BLaER1 treated with 17β-estradiol and CSF1 and Interleukin-3, amounts not matched to agents 10 nM and 100 nM (cell line): ENCODE results near the gene PPFIBP2.
A peak's percentile ranks its signal among the peaks of the same experiment; 100 is the strongest.

Source experiments
- H3K27ac ChIP-seq, 11 experiments: shearing (Covaris generic); formaldehyde crosslinking; 2 replicates each; pipeline ENCODE4 v1.8.1; 2022
- H3K27me3 ChIP-seq, 11 experiments: shearing (Covaris generic); formaldehyde crosslinking; 2 replicates each; pipeline ENCODE4 v1.8.1; 2022
- H3K36me3 ChIP-seq, 11 experiments: shearing (Covaris generic); formaldehyde crosslinking; 2 replicates each; pipeline ENCODE4 v1.8.1; 2022
- H3K4me1 ChIP-seq, 10 experiments: shearing (Covaris generic); formaldehyde crosslinking; 2 replicates each; pipeline ENCODE4 v1.8.1; 2022
- H3K4me2 ChIP-seq, 11 experiments: shearing (Covaris generic); formaldehyde crosslinking; 2 replicates each; pipeline ENCODE4 v1.8.1; 2022
- H3K4me3 ChIP-seq, 10 experiments: shearing (Covaris generic); formaldehyde crosslinking; 2 replicates each; pipeline ENCODE4 v1.8.1; 2022
- H3K9ac ChIP-seq, 11 experiments: shearing (Covaris generic); formaldehyde crosslinking; 2 replicates each; pipeline ENCODE4 v1.8.1; 2022
- H3K9me3 ChIP-seq, 11 experiments: shearing (Covaris generic); formaldehyde crosslinking; replicated peaks in 1 of 11; 2 replicates each; pipeline ENCODE4 v1.8.1; 2022
- H4K20me1 ChIP-seq, 11 experiments: shearing (Covaris generic); formaldehyde crosslinking; 2 replicates each; pipeline ENCODE4 v1.8.1; 2022
- Cebpa-rat ChIP-seq, 11 experiments: shearing (Covaris generic); IDR thresholded peaks; 2 replicates each; pipeline ENCODE4 v1.8.1; 2022

Gene PPFIBP2

DNA sequence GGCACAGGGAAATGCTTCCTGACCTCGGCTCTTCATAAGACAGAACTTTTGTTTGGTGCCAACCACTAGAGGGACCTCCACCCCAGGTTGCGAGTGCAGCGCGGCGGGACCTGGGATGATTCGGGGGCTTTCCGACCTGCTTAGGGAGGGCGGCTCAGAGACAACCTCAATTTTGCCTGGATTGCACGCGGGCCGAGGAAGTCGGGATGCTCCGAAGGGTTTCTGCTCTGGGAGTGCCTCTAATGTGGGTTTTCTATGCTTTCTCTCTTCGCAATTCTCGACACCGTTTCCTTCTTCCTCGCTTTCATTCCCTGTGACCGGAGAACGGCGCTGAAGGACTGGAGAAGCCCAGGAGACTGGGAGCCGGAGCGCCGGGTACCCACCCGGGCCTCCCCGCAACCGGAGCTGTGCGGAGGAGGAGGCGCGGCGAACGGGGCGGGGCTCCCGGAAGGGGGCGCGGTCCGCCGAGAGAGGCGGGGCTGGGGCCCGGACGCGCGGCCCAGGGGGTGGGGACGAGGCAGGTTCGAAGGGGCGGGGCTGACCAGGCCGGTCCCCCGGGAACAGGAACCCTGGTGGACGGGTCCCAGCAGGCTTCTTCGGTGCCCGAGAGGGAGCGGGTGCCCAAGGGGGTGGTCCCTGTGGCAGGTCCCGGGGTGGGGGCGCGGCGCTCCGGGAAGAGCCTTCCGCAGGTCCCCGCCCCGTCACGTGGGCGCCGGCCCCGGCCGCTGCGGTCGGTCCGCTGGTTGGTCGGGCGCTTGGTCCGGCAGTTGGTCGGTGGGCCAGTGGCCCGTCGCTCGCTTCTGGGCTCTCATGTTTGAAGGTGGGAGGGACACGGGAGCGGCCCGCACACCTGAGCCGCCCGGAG, at the start of gene PPFIBP2:
PPFIBP2 (plus strand) TSS at position 766 of the 865 bp plus-strand sequence. CDS start 35,477 bp downstream, outside the sequence.
- H3K4me1 ChIP-seq, result peaks cover 37 to 58% (median 44%) of the 10 kb centered on the region in 10 experiments
- peaks cover 0 to 24% (median 0%) of the 10 kb centered on the region in 11 experiments; a peak in 5 of 22 replicates for H4K20me1 ChIP-seq
- H3K4me3 ChIP-seq, result peak within 1 kb of the TSS; percentile 76 to 94 (median 86)
- peak within 1 kb of the TSS; percentile 93 to 99 (median 97) for H3K27ac ChIP-seq
- H3K36me3 ChIP-seq, result no peaks in the 10 kb centered on the region
- H3K27me3 ChIP-seq, result peaks cover 0 to 17% (median 11%) of the 10 kb centered on the region in 11 experiments; a peak in 9 of 22 replicates
- TF ChIP-seq Cebpa-rat (IDR thresholded peaks at IDR 0.05), result no peak
- H3K9me3 ChIP-seq, result peaks cover 0 to 11% (median 7%) of the 10 kb centered on the region in 11 experiments; a peak in 13 of 22 replicates
- peak within 1 kb of the TSS; percentile 86 to 95 (median 91) for H3K9ac ChIP-seq
- H3K4me2 ChIP-seq, result peak within 1 kb of the TSS; percentile 91 to 98 (median 95)

DNA sequence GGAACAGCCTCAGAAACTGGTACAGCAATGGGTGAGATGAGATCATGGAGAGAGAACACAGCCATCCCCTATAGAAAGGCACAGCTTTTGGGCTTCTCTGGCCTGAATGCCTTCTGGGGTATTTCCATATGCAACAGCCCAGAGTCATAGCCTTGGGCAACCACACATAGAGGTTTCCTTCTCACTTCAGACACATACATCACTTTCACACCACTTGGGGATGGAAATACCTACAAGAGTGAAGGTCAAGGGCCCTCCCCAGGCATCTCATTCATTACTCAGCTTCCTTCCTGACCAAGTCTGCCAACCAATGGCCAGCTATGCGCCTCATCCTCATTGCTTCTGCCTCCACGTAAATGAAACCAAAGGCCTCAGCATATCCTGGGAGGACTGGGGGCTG, 46.1 kb upstream of the PPFIBP2 start:
- Histone ChIP-seq H3K36me3 (no peaks in the 10 kb centered on the region; a peak in 1 of 22 replicates), H3K9ac (no peak overlapping the region), H4K20me1 (no peaks in the 10 kb centered on the region), H3K4me1 (peaks cover 0 to 3% (median 0%) of the 10 kb centered on the region in 10 experiments; a peak in 1 of 20 replicates), H3K27ac (no peak overlapping the region), H3K9me3 (no peaks in the 10 kb centered on the region), H3K4me2 (no peak overlapping the region), H3K27me3 (no peaks in the 10 kb centered on the region), H3K4me3 (no peak overlapping the region)
- TF ChIP-seq Cebpa-rat (IDR thresholded peaks at IDR 0.05), result no peak

GRCh38 chr11:7469351-7469865, 44.4 kb upstream of the PPFIBP2 start:
- no peak overlapping the region for H3K9ac ChIP-seq
- no peaks in the 10 kb centered on the region; a peak in 1 of 22 replicates for H3K36me3 ChIP-seq
- no peak overlapping the region for H3K4me2 ChIP-seq
- H4K20me1 ChIP-seq, result no peaks in the 10 kb centered on the region
- H3K27ac ChIP-seq, result no peak overlapping the region
- no peak overlapping the region for H3K4me3 ChIP-seq
- no peak for TF ChIP-seq Cebpa-rat (IDR thresholded peaks at IDR 0.05)
- H3K27me3 ChIP-seq, result no peaks in the 10 kb centered on the region
- no peaks in the 10 kb centered on the region for H3K9me3 ChIP-seq
- peaks cover 0 to 12% (median 6%) of the 10 kb centered on the region in 10 experiments; a peak in 8 of 20 replicates for H3K4me1 ChIP-seq

DNA sequence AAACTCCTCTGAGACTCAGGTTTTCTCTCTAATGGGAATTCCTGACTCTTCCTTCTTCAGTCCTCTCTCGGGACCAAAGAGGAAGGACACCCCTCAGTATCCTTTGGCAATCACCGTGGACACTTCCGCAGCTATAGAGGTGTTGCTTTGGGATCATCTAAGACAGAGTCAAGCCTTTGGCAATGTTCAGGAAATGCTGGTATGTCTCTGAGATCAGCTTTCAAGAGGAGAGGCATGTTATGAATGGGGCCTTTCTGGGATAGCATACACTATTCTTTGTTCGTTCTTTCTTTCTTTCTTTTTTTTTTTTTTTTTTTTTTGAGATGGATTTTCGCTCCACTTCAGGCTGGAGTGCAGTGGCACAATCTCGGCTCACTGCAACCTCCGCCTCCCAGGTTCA, 42.7 kb upstream of the PPFIBP2 start:
- Histone ChIP-seq H3K27ac (no peak overlapping the region), H3K4me2 (no peak overlapping the region), H3K4me1 (peaks cover 0 to 12% (median 6%) of the 10 kb centered on the region in 10 experiments; a peak in 8 of 20 replicates), H4K20me1 (no peaks in the 10 kb centered on the region), H3K4me3 (no peak overlapping the region), H3K9me3 (no peaks in the 10 kb centered on the region), H3K36me3 (no peaks in the 10 kb centered on the region; a peak in 1 of 22 replicates), H3K27me3 (no peaks in the 10 kb centered on the region), H3K9ac (no peak overlapping the region)
- no peak for TF ChIP-seq Cebpa-rat (IDR thresholded peaks at IDR 0.05)

DNA sequence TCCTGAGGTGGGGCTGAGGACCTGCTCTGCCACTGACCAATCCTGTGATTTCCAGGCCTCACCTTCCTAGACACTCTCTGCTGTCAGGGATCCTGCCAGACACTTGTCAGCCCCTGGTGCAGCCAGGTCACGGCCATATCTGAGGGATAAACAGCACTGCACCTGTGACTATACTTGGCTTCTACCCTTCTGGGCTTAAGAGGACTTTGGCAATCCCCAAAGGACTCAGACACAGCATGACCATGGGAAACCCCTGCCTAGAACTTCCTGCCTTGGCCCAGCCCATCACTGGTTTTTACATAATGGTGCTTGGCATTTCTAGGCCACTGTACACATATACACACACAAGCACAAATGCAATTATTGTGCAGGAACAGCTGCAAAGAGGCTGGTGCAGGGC, 40.1 kb upstream of the PPFIBP2 start:
- Histone ChIP-seq H3K9ac (no peak overlapping the region), H4K20me1 (no peaks in the 10 kb centered on the region), H3K4me1 (peaks cover 0 to 12% (median 7%) of the 10 kb centered on the region in 10 experiments; a peak in 10 of 20 replicates), H3K4me2 (peak overlapping the region in 7 of 11 experiments; percentile 12 to 53 (median 43); a peak in 11 of 22 replicates), H3K9me3 (no peaks in the 10 kb centered on the region), H3K27ac (no peak overlapping the region), H3K27me3 (no peaks in the 10 kb centered on the region), H3K4me3 (no peak overlapping the region), H3K36me3 (no peaks in the 10 kb centered on the region; a peak in 1 of 22 replicates)
- TF ChIP-seq Cebpa-rat (IDR thresholded peaks at IDR 0.05), result no peak

GRCh38 chr11:7480113-7480512, 33.7 kb upstream of the PPFIBP2 start:
- Histone ChIP-seq H3K4me1 (peaks cover 0 to 7% (median 0%) of the 10 kb centered on the region in 10 experiments; a peak in 2 of 20 replicates), H3K9me3 (no peaks in the 10 kb centered on the region), H3K27me3 (no peaks in the 10 kb centered on the region), H3K4me3 (no peak overlapping the region), H3K9ac (no peak overlapping the region), H3K4me2 (no peak overlapping the region), H4K20me1 (no peaks in the 10 kb centered on the region), H3K27ac (no peak overlapping the region), H3K36me3 (no peaks in the 10 kb centered on the region)
- no peak for TF ChIP-seq Cebpa-rat (IDR thresholded peaks at IDR 0.05)

DNA sequence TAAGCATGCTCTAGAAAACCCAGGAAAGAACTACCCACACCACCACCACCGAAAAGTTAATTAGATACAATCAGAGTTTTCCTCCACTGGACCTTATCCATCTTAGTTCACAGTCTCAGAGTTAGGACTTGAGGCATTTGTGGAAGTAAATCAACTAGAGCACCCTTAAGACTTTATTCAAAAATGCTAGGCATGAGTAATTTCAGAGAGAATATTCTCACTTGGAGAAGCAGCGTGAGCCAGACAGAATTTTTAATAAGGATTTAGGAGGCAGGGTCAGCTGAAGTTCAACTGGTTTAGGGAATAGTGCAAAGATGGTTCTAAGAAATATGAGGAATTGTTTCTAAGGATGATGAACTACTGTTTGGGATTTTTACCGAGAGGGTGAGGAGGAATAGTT, 29.7 kb upstream of the PPFIBP2 start:
- no peak for TF ChIP-seq Cebpa-rat (IDR thresholded peaks at IDR 0.05)
- H3K9ac ChIP-seq, result no peak overlapping the region
- H3K36me3 ChIP-seq, result no peaks in the 10 kb centered on the region
- H3K4me1 ChIP-seq, result peaks cover 0 to under 1% (median 0%) of the 10 kb centered on the region in 10 experiments; a peak in 4 of 20 replicates
- no peak overlapping the region for H3K4me3 ChIP-seq
- no peaks in the 10 kb centered on the region for H3K27me3 ChIP-seq
- H4K20me1 ChIP-seq, result no peaks in the 10 kb centered on the region
- H3K9me3 ChIP-seq, result no peaks in the 10 kb centered on the region
- H3K27ac ChIP-seq, result no peak overlapping the region
- H3K4me2 ChIP-seq, result no peak overlapping the region

- H3K4me3 ChIP-seq, result no peak overlapping the region
- H3K4me1 ChIP-seq, result peaks cover 0 to 6% (median 0%) of the 10 kb centered on the region in 10 experiments; a peak in 5 of 20 replicates
- no peaks in the 10 kb centered on the region for H3K9me3 ChIP-seq
- TF ChIP-seq Cebpa-rat (IDR thresholded peaks at IDR 0.05), result no peak
- H3K36me3 ChIP-seq, result no peaks in the 10 kb centered on the region
- no peak overlapping the region for H3K27ac ChIP-seq
- H3K27me3 ChIP-seq, result no peaks in the 10 kb centered on the region
- no peak overlapping the region for H3K9ac ChIP-seq
- H4K20me1 ChIP-seq, result no peaks in the 10 kb centered on the region
- H3K4me2 ChIP-seq, result no peak overlapping the region
Measured at GRCh38 chr11:7484645-7485044, 29.2 kb upstream of the PPFIBP2 start.
